ENCODE results near the gene NEK7.
"Not testable (repeated sequence)": the region's sequence is repeated elsewhere in the genome, so short reads cannot be mapped to it uniquely, and the experiment has no call there.

The NEK7 gene

DNA sequence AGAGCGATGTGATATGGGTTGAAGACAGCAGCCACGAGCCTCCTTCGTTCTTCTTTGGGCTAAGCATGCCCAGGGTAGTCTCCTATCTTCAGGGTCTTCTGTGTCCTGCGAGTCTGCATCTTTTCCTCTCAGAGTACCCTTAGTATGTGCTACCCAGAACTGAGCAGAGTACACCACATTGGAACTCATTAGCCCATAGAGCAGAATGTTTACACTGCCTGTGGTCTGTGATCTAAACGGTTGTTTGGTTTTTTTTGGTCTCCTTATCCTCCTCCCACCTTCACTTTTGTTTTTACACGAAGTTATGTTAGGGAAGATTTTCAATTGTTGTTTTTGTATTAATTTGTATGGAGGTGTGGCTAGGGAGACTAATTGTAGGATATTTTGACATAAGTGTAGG, 126.4 kb downstream of the NEK7 start:
- no peak overlapping the region for H3K4me3 Mint-ChIP-seq
- peaks cover 17% of the 10 kb centered on the region for H3K4me1 Mint-ChIP-seq
- no peaks in the 10 kb centered on the region for H3K9me3 Mint-ChIP-seq
- H3K27me3 Mint-ChIP-seq: no peaks in the 10 kb centered on the region
- ATAC-seq: no peak
- peaks cover 34% of the 10 kb centered on the region for H3K36me3 Mint-ChIP-seq
- no peak overlapping the region for H3K27ac Mint-ChIP-seq

DNA sequence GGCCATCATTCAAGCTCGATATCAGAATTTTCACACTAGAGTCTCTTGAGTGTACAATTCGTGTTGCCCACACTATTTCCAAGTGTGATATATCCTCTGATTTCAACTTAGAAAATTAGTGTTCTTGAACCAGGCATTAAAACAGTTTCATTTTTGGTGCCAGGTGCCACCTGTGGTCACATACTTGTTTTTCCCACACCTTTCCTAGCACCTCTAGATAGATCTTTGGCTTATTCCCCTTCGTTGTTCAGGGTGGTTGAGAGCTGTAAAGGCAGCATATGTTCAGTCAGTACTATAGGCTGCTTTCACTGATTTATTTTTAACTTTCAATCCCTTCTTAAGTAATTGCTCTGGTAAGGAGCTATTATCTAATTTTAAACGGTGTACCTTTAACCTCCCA, 131.1 kb downstream of the NEK7 start:
- no peak for ATAC-seq
- H3K27ac Mint-ChIP-seq: no peak overlapping the region
- peaks cover 33% of the 10 kb centered on the region for H3K36me3 Mint-ChIP-seq
- no peaks in the 10 kb centered on the region for H3K27me3 Mint-ChIP-seq
- H3K9me3 Mint-ChIP-seq: no peaks in the 10 kb centered on the region
- no peak overlapping the region for H3K4me3 Mint-ChIP-seq
- H3K4me1 Mint-ChIP-seq: peaks cover 4% of the 10 kb centered on the region

DNA sequence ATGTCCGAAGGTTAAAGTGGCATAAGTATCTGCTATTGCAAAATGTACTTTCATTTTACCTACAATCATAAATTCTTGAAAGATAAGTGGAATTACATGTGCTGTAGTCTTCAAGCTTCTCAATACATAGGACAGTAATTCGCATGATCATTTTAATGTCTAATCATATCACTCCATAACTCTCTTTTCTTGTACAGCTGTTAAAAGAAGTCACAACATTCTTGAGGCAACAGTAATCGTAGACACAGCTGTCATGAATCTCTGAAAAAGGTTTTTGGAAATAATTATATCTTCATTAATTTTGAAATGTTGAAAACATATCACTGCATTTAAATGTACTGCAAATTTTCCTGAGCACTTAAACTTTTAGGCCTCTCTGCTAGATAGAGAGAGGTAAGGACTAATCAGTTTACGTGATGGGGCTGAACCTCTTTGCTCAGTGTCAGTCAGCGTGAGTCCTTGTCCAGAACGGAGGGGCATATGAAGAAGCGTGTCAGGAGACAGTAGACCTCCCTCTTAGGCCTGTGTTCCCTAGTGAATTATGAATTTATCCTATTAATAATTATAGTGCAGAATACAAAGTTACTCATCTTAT, 133.4 kb downstream of the NEK7 start:
- Mint-ChIP-seq H3K4me3 (no peak overlapping the region), H3K36me3 (peaks cover 25% of the 10 kb centered on the region), H3K9me3 (no peaks in the 10 kb centered on the region), H3K27ac (no peak overlapping the region), H3K27me3 (no peaks in the 10 kb centered on the region), H3K4me1 (no peaks in the 10 kb centered on the region)
- ATAC-seq: no peak

DNA sequence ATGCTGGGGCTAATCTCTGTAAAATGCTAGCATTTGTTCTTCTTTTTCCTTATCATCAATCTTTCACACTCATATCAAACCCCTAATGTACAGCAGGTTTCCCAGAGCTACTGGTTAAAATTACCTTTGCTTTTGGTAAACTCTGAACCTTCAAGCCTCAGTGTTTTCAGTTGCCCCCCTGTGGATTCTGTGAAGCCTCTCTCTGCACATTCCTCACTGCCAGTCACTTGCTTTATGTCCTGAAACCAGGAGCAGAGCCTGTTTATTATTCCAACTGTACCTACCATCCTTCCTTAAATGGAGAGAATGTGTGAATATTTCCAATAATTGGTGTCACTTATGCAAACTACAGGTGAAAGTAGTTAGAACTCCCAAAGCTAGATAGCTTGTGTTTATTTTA, 134.2 kb downstream of the NEK7 start:
- Mint-ChIP-seq H3K4me1 (no peaks in the 10 kb centered on the region), H3K27ac (no peak overlapping the region), H3K4me3 (no peak overlapping the region), H3K27me3 (no peaks in the 10 kb centered on the region), H3K9me3 (no peaks in the 10 kb centered on the region), H3K36me3 (peaks cover 32% of the 10 kb centered on the region)
- no peak for ATAC-seq

DNA sequence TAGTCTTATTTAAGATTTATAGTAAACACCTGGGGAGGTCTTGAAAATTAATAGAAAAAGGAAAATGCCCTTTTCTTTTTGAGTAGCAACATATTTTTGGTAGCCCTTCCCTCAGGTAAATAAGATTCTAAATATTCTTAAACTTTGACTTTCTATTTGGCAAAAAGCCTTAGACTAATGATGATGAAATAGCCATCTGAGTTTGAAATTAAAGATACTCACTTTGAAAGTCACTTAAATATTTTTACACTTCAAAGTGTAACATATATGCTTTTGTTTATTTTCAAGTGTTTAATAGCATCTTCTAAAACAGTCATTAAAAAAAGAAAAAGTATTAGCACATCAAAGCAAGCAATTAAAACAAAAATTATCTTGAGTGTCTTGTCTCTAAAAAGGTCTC, 135.1 kb downstream of the NEK7 start:
- Mint-ChIP-seq H3K9me3 (no peaks in the 10 kb centered on the region), H3K36me3 (peaks cover 25% of the 10 kb centered on the region), H3K4me3 (no peak overlapping the region), H3K27me3 (no peaks in the 10 kb centered on the region), H3K27ac (no peak overlapping the region), H3K4me1 (no peaks in the 10 kb centered on the region)
- no peak for ATAC-seq

DNA sequence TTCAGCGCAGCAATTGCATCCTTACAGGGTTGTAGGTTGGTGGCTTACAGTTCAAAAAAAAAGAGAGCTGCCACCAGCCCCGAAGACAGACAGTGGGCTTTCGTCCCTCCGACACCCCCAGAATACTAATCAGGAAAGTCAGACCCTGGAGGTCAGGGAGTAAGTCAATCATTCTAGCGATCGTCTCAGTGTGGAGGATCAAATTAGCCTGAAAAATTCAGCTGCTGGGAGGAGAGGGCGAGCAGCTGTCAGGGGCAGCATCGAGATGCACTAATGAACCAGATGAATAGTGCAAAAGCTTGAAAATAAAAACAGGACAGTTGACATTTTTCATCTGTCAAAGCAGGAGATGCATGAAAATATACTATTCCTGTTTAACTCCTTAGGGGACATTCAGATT, 138.4 kb downstream of the NEK7 start:
- H3K36me3 Mint-ChIP-seq: peaks cover 43% of the 10 kb centered on the region
- no peak overlapping the region for H3K27ac Mint-ChIP-seq
- H3K4me3 Mint-ChIP-seq: no peak overlapping the region
- H3K4me1 Mint-ChIP-seq: no peaks in the 10 kb centered on the region
- H3K27me3 Mint-ChIP-seq: no peaks in the 10 kb centered on the region
- no peak for ATAC-seq
- H3K9me3 Mint-ChIP-seq: no peaks in the 10 kb centered on the region

GRCh38 chr1:198295971-198296370, 139.2 kb downstream of the NEK7 start:
- no peaks in the 10 kb centered on the region for H3K4me1 Mint-ChIP-seq
- H3K36me3 Mint-ChIP-seq: peaks cover 45% of the 10 kb centered on the region
- no peak overlapping the region for H3K4me3 Mint-ChIP-seq
- H3K27me3 Mint-ChIP-seq: no peaks in the 10 kb centered on the region
- H3K27ac Mint-ChIP-seq: no peak overlapping the region
- ATAC-seq: no peak
- peaks cover 2% of the 10 kb centered on the region for H3K9me3 Mint-ChIP-seq

DNA sequence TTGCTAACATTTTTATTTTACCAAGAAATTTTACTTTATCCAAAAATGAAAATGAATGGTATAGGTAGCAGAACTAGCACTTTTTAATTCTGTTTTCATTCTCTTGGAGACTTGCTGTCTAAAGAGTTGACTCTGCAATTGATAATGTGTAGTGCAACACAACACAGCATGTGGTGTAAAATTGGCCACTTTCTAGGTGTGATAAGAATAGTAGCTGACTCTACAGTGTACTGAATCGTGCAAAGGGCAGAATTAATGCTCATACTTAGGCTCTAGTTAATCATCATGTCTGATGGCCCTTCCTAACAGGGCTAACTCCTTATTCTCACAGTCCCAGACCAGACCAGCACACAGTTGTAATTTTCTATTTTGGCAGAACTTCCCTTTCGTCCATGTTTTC, 140.5 kb downstream of the NEK7 start:
- Mint-ChIP-seq H3K27ac (no peak overlapping the region), H3K36me3 (peaks cover 48% of the 10 kb centered on the region), H3K27me3 (no peaks in the 10 kb centered on the region), H3K9me3 (peaks cover 2% of the 10 kb centered on the region), H3K4me1 (no peaks in the 10 kb centered on the region), H3K4me3 (no peak overlapping the region)
- no peak for ATAC-seq

DNA sequence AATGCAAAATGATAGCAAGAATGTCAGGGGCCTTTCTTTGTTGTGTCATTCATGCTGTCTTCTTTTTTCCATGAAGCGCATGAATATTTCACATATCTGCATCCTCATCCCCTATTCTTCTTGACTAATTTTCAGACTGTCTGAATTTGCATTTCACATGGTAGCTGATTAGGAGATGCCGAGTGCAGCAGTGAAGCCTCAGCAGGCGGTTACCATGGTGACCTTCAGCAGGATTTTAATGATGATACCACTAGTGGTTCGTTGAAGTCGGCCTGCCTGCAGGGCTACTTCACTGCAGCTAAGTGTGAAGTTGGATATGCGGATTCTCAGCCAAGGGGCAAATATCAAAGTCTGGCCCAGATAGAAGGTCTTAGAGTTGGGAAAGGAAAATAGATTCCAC, 141.8 kb downstream of the NEK7 start:
- Mint-ChIP-seq H3K27me3 (no peaks in the 10 kb centered on the region), H3K4me1 (no peaks in the 10 kb centered on the region), H3K4me3 (no peak overlapping the region), H3K9me3 (peaks cover 2% of the 10 kb centered on the region), H3K36me3 (peaks cover 54% of the 10 kb centered on the region), H3K27ac (no peak overlapping the region)
- ATAC-seq: no peak

DNA sequence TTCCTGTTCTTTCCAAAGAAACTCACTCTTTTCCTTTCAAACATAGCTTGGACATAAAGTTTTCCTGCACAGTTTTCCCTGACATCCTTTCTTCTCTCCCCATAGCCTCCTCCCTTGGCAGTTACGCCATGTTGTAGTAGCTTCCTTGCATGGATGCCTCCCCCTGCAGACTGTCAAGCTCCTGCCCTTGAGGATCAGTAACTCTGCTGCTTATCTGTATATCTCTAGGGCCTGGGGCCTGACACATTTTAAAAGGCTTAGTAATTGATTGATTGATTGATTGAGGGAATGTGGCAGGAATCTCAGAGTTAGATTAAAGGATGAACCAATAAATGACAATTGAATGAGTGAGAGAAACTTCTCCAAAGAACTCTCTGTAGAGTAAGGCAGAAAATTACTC, 143.7 kb downstream of the NEK7 start:
- no peak for ATAC-seq
- Mint-ChIP-seq H3K36me3 (peaks cover 48% of the 10 kb centered on the region), H3K27ac (no peak overlapping the region), H3K27me3 (no peaks in the 10 kb centered on the region), H3K9me3 (peaks cover 2% of the 10 kb centered on the region), H3K4me3 (no peak overlapping the region), H3K4me1 (no peaks in the 10 kb centered on the region)

DNA sequence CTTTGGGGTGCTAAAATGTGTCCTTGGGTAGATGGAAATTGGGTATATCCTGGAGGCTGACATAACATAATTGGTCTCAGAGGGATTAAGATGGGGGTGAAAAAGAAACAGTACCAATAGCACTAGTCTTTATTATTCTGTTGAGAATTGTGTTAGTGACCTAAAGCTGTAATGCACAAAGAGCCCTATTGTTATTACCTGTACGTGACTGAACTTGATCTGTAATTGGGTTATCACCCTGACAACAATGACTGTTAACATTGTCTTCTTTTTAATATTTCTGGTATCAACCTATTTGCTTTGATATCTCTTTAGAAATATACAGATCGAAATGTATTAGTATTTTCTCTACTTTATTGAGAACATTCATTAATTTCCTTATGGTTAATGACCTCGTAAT, 147.6 kb downstream of the NEK7 start:
- peaks cover 6% of the 10 kb centered on the region for H3K9me3 Mint-ChIP-seq
- H3K4me1 Mint-ChIP-seq: peaks cover 5% of the 10 kb centered on the region
- H3K27ac Mint-ChIP-seq: no peak overlapping the region
- no peaks in the 10 kb centered on the region for H3K27me3 Mint-ChIP-seq
- ATAC-seq: no peak
- no peak overlapping the region for H3K4me3 Mint-ChIP-seq
- peaks cover 44% of the 10 kb centered on the region for H3K36me3 Mint-ChIP-seq

GRCh38 chr1:198314817-198315216, 158.0 kb downstream of the NEK7 start:
- peaks cover 70% of the 10 kb centered on the region for H3K36me3 Mint-ChIP-seq
- not testable (repeated sequence) for H3K27ac Mint-ChIP-seq

DNA sequence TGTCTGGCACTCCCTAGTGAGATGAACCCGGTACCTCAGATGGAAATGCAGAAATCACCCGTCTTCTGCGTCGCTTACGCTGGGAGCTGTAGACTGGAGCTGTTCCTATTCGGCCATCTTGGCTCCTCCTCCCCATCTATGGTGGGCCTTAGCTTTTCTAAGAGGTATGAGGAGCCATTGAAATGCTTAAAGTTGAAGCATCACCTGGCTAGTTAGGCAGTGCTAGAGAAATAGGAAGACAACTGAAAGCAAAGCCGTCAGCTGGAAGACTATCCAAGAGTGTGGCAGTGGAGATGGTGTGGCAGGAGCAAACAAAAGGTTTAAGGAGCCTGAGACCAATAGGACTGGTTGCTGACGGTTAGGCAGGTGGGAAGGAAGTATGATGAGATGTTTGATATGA, 158.5 kb downstream of the NEK7 start:
- ATAC-seq, H3K9me3 Mint-ChIP-seq, H3K4me3 Mint-ChIP-seq, H3K27ac Mint-ChIP-seq, H3K4me1 Mint-ChIP-seq, H3K27me3 Mint-ChIP-seq: not testable (repeated sequence)
- H3K36me3 Mint-ChIP-seq: peaks cover 67% of the 10 kb centered on the region

More at GRCh38 chr1:198314817-198315216, 158.0 kb downstream of the NEK7 start:
- H3K4me3 Mint-ChIP-seq, ATAC-seq, H3K27me3 Mint-ChIP-seq, H3K9me3 Mint-ChIP-seq, H3K4me1 Mint-ChIP-seq: not testable (repeated sequence)

DNA sequence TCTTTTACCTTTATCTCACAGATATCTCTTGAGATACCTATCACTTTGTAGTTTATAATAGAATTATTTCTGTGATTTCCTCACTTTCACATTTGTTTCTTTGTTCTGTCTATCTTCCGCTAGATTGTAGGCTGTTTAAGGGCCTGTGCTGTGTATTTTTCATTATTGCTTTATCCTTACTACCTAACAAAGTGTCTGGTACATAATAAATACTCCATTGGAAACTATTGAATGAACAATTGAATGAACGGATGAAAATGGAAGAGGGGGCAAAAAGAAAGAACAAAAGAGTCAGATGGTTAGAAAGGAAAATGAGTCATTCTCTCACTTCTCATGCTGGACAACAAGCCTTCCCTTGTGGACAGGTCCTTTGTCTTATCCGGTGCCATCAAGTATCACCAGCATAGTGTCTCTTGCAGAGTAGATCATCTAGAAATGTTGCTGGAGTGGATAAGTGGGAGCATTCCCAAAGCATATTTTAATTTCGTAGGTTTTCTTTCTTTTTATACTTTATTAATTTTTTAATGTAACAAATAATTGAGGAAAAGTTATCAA, 159.8 kb downstream of the NEK7 start:
- Mint-ChIP-seq H3K27me3 (no peaks in the 10 kb centered on the region), H3K9me3 (no peaks in the 10 kb centered on the region), H3K4me3 (no peak overlapping the region), H3K36me3 (peaks cover 70% of the 10 kb centered on the region), H3K27ac (no peak overlapping the region), H3K4me1 (peaks cover 6% of the 10 kb centered on the region)
- ATAC-seq: no peak

DNA sequence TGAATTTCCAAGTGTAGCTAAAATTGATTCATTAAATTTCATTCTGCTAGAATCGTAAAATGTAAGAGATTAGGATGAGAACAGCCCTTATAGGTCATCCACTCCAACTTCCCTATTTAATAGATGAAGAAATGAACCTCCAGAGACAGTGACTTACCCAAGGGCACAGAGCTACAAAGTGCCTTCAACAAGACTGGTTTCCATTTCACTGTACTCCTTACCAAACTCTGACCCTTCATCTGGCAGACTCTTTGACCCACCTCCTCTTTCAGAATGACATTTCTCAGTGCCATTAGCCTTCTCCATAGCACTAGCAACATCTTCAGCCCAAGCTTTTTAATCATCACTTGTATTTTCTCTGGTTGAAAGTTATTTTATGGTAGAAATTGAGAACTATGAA, 161.3 kb downstream of the NEK7 start:
- peaks cover 59% of the 10 kb centered on the region for H3K36me3 Mint-ChIP-seq
- no peak overlapping the region for H3K4me3 Mint-ChIP-seq
- peaks cover 6% of the 10 kb centered on the region for H3K4me1 Mint-ChIP-seq
- peak; percentile 67 for ATAC-seq
- no peaks in the 10 kb centered on the region for H3K27me3 Mint-ChIP-seq
- H3K9me3 Mint-ChIP-seq: no peaks in the 10 kb centered on the region
- no peak overlapping the region for H3K27ac Mint-ChIP-seq

DNA sequence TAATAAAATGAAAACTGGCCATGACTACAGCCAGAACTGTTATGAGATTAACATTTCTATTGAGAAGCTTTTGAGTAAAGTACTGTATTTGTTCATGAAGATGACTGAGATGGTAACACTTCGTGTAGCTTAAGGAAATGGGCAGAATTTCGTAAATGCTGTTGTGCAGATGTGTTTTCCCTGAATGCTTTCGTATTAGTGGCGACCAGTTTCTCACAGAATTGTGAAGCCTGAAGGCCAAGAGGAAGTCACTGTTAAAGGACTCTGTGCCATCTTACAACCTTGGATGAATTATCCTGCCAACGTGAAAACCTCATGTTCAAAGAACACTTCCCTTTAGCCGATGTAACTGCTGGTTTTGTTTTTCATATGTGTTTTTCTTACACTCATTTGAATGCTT, 164.0 kb downstream of the NEK7 start:
- no peaks in the 10 kb centered on the region for H3K27me3 Mint-ChIP-seq
- no peaks in the 10 kb centered on the region for H3K9me3 Mint-ChIP-seq
- H3K36me3 Mint-ChIP-seq: peaks cover 42% of the 10 kb centered on the region
- H3K4me1 Mint-ChIP-seq: peaks cover 11% of the 10 kb centered on the region
- H3K4me3 Mint-ChIP-seq: no peak overlapping the region
- H3K27ac Mint-ChIP-seq: no peak overlapping the region
- no peak for ATAC-seq

- Mint-ChIP-seq H3K36me3 (peaks cover 2% of the 10 kb centered on the region), H3K4me3 (no peak overlapping the region), H3K27me3 (peaks cover 8% of the 10 kb centered on the region), H3K9me3 (no peaks in the 10 kb centered on the region), H3K4me1 (peaks cover 5% of the 10 kb centered on the region), H3K27ac (no peak overlapping the region)
- no peak for ATAC-seq
Observed at GRCh38 chr1:198326232-198326631, 169.4 kb downstream of the NEK7 start.

Data from stimulated activated memory B cell treated with anti-CD40 and anti-IgM and Interleukin-4, amounts not matched to agents 10 μg/mL and 1 μg/mL and 100 μg/mL, for 72 hours (primary cell).